ENCODE data around the gene SYT17. TPM values are rescaled to one million over a fixed set of nuclear protein-coding genes. Genes with fewer than 3 reads are reported as not detected.

Gene SYT17
- total and polyA plus RNA-seq, 3 donors from 2014 or later, result 0.75 to 3.7 (median 3.1) TPM

GRCh38 chr16:19282101-19282500 is 114.1 kb downstream of the SYT17 start:
- TF ChIP-seq POLR2A (IDR thresholded peaks at IDR 0.05) (no peak), CTCF (IDR thresholded peaks at IDR 0.05) (no peak)

GRCh38 chr16:19283637-19284036 is 115.6 kb downstream of the SYT17 start:
- Histone ChIP-seq H3K27ac (no peak overlapping the region), H3K4me3 (no peak overlapping the region), H3K4me1 (no peaks in the 10 kb centered on the region), H3K9me3 (no peaks in the 10 kb centered on the region), H3K27me3 (no peaks in the 10 kb centered on the region), H3K36me3 (ENCODE audit: low read depth, missing control alignments) (no peaks in the 10 kb centered on the region)
- no peak for DNase-seq
- WGBS, 2 donors, result 84 to 85% methylated on average over 2 of the region's 2 CpGs
- no peak for TF ChIP-seq POLR2A (IDR thresholded peaks at IDR 0.05)
- intact Hi-C loops (cut with DNase I; ENCODE audit: low total_unique reads), result no loop called here

More at GRCh38 chr16:19282101-19282500, 114.1 kb downstream of the SYT17 start:
- Histone ChIP-seq H3K4me1 (no peaks in the 10 kb centered on the region), H3K27me3 (no peaks in the 10 kb centered on the region), H3K4me3 (no peak overlapping the region), H3K27ac (no peak overlapping the region), H3K36me3 (ENCODE audit: low read depth, missing control alignments) (no peaks in the 10 kb centered on the region), H3K9me3 (no peaks in the 10 kb centered on the region)
- intact Hi-C loops (cut with DNase I; ENCODE audit: low total_unique reads), result no loop called here
- 79 to 92% methylated on average over 3 of the region's 3 CpGs for WGBS, 2 donors
- no peak for DNase-seq

GRCh38 chr16:19284207-19284606 is 116.2 kb downstream of the SYT17 start:
- Histone ChIP-seq H3K27ac (no peak overlapping the region), H3K9me3 (no peaks in the 10 kb centered on the region), H3K36me3 (ENCODE audit: low read depth, missing control alignments) (no peaks in the 10 kb centered on the region), H3K27me3 (no peaks in the 10 kb centered on the region), H3K4me1 (no peaks in the 10 kb centered on the region), H3K4me3 (no peak overlapping the region)
- no peak for DNase-seq
- 63 to 85% methylated on average over 1 of the region's 1 CpG for WGBS, 2 donors
- intact Hi-C loops (cut with DNase I; ENCODE audit: low total_unique reads), result no loop called here
- TF ChIP-seq CTCF (IDR thresholded peaks at IDR 0.05), result no peak
- no peak for TF ChIP-seq POLR2A (IDR thresholded peaks at IDR 0.05)

GRCh38 chr16:19285431-19285830 is 117.4 kb downstream of the SYT17 start, which contains the start of gene CLEC19A:
TSS of gene CLEC19A (plus strand) at chr16:19285731. CDS start at chr16:19285852, 121 bp downstream.
- Histone ChIP-seq H3K36me3 (ENCODE audit: low read depth, missing control alignments) (no peaks in the 10 kb centered on the region), H3K27me3 (no peaks in the 10 kb centered on the region), H3K27ac (no peak within 1 kb of the TSS), H3K4me1 (no peaks in the 10 kb centered on the region), H3K9me3 (no peaks in the 10 kb centered on the region), H3K4me3 (no peak within 1 kb of the TSS)
- intact Hi-C loops (cut with DNase I; ENCODE audit: low total_unique reads), result no loop called here
- 79 to 81% methylated on average over 2 of the region's 2 CpGs for WGBS, 2 donors
- DNase-seq, result no peak
- TF ChIP-seq POLR2A (IDR thresholded peaks at IDR 0.05) (no peak), CTCF (IDR thresholded peaks at IDR 0.05) (no peak)

GRCh38 chr16:19286827-19287226 is 118.8 kb downstream of the SYT17 start:
- H3K4me3 ChIP-seq, result no peak overlapping the region
- no peaks in the 10 kb centered on the region for H3K9me3 ChIP-seq
- TF ChIP-seq POLR2A (IDR thresholded peaks at IDR 0.05), result no peak
- no peak for TF ChIP-seq CTCF (IDR thresholded peaks at IDR 0.05)
- WGBS, 2 donors, result 92 to 93% methylated on average over 2 of the region's 2 CpGs
- no peak for DNase-seq
- no peaks in the 10 kb centered on the region for H3K27me3 ChIP-seq
- no peaks in the 10 kb centered on the region for H3K4me1 ChIP-seq
- no peaks in the 10 kb centered on the region for H3K36me3 ChIP-seq (ENCODE audit: low read depth, missing control alignments)
- no peak overlapping the region for H3K27ac ChIP-seq
- intact Hi-C loops (cut with DNase I; ENCODE audit: low total_unique reads), result no loop called here

Measured in testis (tissue), 3 donors.